Stimulated activated CD4-positive, alpha-beta T cell treated with anti-CD3 and anti-CD28 coated beads, TNF-alpha, amount 100 ng/mL, for 48 hours (primary cell): ENCODE data around the gene SYNDIG1.

Source experiments
- DNase-seq, 3 donors: peaks; one replicate each; pipeline ENCODE4 v3.0.0-alpha.2; 2020; ENCODE audit warnings: low read depth in 3 of 3

The SYNDIG1 gene

DNA sequence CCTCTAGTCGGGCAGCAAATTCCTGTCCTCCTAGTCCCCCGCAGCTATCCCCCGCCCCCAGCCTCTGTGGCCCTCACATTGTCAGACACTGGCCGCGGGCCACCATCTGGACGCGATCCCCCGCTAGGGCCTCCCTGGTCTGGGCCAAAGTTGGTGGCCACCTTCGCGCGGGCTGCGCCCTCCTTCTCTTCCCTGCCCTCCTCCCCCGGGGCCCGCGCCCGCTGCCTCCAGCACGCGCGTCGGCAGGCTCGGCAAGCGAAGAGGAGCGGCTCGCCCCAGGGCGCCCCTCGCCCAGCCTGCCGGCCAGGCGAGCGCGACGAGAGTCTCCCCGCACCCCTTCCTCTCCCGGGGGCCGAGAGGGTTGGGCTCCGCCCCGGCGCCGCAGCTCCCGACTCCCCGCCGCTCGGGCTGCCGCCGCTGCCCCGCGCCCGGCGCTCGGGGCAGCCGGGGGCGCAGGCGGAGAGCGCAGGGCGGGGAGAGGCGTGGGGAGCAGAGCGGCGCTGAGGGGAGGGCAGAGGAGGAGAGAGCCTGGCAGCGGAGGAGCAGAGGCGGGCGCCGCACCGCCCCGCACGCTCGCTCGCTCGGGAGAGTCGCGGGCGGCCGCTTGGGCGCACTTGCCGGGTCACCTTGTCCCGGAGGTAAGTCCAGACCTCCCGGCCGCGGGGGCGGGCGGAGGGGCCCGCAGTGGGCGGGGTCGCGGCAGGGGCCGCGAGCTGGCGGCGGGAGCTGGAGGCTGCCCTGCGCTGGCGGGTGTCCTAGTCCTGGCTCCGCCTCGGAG is at the start of gene SYNDIG1:
TSS of gene SYNDIG1 (plus strand) at position 514 of the 778 bp plus-strand sequence. CDS start 73,469 bp downstream, outside the sequence.
- DNase-seq: no peak

DNA sequence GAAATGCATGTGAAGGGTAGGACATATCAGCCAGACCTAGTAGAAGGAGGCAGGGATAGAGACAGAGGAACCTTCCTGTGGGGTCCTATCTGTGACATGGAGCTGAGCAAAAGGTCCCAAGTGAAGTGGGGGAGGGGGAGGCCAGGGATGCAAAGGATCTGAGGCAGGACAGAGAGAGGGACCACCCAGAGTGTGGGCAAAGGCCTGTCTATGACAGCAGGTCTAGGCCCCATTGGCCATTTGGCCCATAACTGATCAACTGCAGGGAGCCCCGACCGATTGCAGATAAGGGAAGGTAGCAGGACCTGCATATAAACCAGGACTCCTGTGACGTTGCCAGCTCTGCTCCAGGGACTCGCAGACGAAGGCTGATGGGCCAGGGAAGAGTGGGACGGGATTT is 49.6 kb upstream of the SYNDIG1 start:
- DNase-seq: no peak

DNA sequence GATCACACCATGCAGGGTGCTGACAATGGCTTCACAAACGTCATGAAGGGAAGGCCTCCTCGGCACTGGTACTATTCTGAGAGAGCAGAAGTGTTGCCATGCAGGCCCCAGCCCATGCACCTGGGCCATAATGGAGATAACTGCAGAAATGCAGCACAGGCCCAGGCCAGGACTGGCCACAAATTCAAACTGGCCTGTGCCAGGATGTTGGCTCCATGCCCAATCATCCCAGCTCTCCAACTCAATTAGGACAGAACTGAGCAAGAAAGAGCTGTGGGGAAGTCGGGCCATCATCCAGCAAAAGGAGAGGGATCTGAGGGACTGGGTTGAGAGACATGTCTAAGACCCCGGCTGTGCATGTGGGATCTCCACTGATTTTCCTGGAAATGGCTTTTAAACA is 48.9 kb upstream of the SYNDIG1 start:
- DNase-seq: no peak

- no peak for DNase-seq
Observed at GRCh38 chr20:24421071-24421470, 48.4 kb upstream of the SYNDIG1 start.

DNA sequence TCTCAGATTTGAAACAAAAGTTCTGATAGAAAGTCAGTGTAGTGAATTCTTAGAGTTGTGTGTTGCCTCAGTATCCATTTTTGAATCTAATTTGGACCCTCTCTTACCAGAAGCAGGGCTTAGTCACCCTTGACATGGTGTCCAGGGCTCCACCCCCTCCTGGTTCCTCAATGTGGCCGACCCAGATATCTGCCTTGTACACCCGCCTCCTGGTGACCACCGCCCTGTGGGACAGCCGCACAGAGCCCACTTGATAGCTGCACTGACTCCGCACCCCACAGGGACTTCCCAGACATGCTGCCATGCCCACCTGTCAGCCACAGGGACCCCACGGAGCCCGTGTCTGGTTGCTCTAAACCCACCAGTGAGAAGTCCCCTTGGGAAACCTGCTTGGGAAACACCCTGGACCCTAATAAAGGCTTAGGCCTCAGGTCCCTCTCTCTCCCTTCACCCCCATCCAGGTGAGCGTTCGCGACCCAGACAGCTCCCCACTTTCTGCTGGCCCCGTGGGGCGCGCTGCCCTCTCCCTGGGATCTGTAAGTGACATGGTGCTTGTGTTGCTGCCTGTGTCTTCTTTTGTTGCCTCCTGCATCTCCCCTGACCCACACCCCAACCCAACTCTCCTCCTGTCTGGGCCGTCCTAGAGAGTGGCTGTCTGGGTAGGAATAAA is 47.2 kb upstream of the SYNDIG1 start:
- no peak for DNase-seq

DNA sequence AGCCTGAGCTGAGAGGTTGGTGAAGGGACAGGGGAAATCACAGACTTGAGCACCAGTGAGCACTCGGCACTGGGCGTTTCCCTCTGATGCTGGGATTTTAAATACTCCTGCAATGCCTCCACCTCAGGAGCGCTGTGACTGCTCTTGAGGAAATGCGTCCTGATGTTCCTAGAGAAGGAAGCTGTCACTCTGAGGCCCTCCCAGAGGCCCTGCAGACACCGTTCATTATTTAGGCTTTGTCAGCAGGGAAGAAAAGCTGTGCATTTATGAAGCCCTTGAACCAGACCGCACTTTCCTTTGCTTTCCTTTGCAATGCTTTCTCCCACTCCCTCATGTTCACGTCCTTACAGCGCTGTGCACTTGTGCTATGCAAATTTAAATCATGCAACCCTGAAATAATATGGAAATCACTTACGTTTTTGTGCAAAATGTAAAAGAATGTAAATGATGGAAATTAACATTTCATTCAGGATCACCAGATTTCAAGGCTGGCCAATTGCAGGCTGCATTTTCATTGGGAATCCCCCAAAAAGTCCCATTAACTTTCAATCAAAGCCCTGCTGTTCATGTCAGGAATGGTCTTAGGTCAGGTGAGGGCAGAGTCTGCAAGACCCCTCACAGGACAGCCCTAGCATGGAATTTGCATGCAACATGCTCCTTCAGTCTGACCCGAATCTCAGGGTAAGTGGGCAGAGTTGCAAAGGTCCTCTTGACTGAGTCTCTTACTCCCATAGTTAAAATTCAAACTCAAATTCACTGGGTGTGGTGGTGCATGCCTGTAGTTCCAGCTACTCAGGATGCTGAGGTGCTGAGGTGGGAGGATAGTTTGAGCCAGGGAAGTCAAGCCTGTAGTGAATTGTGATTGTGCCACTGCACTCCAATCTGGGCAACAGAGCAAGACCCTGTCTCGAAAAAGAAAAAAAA is 45.8 kb upstream of the SYNDIG1 start:
- no peak for DNase-seq

- DNase-seq: no peak
Observed at GRCh38 chr20:24425523-24426135, 43.8 kb upstream of the SYNDIG1 start.

DNA sequence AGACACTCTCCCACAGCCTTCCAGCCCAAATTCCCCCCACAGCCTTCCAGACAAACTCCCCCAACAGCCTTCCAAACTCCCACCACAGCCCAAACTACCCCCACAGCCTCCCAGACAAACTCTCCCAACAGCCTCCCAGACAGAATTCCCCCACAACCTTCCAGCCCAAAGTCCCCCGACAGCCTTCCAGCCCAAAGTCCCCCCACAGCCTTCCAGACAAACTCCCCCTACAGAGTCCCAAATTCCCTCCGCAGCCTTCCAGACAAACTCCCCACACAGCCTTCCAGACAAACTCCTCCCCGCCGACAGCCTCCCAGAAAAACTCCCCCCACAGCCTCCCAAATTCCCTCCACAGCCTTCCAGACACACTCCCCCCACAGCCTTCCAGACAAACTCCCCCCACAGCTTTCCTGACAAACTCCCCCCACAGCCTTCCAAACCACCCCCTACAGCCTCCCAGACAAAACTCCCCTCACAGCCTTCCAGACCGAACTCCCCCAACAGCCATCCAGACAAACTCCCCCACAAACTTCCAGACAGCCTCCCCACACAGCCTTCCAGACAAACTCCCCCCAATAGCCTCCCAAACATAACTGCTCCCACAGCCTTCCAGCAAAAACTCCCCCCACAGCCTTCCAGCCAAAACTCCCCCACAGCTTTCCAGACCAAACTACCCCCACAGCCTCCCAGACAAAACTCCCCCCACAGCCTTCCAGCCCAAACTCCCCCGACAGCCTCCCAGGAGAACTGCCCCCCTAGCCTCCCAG is 38.0 kb upstream of the SYNDIG1 start:
- DNase-seq: no peak

GRCh38 chr20:24432046-24432442 is 37.4 kb upstream of the SYNDIG1 start:
- no peak for DNase-seq

DNA sequence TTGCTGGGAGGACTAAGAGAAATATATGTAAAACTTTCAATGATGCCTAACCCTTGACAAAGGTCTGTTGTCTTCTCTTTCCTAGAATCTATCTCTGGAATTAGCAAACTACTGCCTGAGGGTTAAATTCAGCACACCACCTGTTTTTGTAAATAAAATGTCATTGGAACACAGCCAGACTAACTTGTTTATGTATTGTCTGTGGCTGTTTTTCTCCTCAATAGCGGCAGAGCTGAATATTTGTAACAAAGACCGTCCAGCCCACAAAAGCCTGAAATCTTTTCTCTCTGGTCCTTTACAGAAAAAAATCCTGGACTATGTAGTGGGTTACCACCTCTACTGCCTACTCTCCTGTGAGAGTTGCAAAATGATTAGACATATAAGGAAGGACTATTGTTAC is 33.3 kb upstream of the SYNDIG1 start:
- DNase-seq: no peak

- DNase-seq: no peak
Observed at GRCh38 chr20:24437196-24438082, 32.0 kb upstream of the SYNDIG1 start.

DNA sequence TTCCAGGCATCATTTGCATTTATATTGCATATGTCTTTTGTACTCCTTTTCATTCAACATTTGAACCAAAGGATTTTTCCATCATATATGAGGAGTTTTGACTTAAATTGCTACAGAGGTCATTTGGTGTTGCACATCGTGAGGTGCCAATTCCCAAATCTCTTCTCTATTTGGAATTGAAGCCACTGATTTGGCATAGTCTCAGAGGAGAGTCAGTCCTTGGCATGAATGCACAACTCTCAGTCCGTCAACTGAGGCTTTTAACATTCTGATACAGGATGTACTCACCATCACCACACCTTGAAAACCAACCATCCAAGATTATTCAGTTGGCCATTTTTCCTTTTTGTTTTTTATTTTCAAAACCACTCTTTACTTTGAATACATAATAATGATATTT is 31.1 kb upstream of the SYNDIG1 start:
- DNase-seq: no peak

GRCh38 chr20:24439737-24440387 is 29.6 kb upstream of the SYNDIG1 start:
- no peak for DNase-seq

- DNase-seq: no peak
Observed at GRCh38 chr20:24441661-24442060, 27.8 kb upstream of the SYNDIG1 start.

DNA sequence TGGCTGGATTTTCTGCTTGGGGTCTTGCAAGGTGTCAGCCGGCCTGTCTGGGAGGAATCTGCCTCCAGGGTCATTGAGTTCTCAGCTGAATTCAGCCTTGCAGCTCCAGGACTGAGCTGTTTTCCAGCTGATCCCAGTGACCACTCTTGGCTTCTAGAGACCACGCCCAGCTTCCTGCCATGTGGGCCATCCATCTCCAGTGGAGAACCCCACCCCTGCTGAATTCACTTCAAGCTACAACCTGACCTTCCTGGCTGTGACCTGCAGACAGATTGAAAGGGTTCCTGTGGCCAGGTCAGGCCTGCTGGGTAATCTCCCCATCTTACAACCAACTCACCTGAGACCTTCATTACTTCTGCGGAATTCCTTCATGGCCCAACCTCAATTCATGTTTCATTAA is 26.5 kb upstream of the SYNDIG1 start:
- no peak for DNase-seq

GRCh38 chr20:24443436-24443835 is 26.0 kb upstream of the SYNDIG1 start:
- no peak for DNase-seq

- DNase-seq: no peak
Observed at GRCh38 chr20:24444526-24445190, 24.8 kb upstream of the SYNDIG1 start.

DNA sequence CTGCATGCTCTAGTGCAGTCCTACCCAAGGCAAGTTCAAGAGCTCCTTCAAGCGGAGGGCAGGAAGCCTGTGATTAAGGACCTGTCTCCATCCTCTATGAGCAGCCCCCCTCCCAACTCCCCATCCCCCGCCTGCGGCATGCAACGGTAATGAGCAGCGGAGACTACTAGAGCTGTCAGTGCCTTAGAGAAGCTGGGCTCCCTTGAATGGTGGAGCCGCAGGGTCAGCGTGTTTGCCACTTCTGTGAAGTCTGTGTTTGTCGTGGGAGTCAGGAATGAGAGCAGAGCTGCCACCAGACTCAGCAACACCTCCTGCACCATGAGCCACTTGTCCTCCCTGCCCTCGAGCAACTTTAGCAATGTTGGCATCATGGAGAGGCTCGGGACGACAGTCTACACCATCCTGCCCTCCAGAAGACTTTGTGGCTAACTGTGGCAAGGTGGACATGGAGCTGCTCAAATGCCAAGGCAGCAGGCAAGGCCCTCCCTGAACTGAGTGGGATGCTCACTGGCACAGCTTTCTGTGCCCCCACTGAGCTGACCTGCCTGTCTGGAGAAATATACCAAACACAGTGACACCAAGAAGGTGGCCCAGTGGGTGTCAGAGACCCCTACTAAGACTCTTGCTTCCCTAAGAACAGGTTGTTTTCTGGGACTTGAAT is 23.8 kb upstream of the SYNDIG1 start:
- DNase-seq: no peak
